ENCODE measurements around the gene ILF2.

- TF ChIP-seq CTCF (IDR thresholded peaks at IDR 0.05) (no peak), POLR2A (IDR thresholded peaks at IDR 0.05) (no peak)
Measured at GRCh38 chr1:153717330-153717729, 46.5 kb upstream of the ILF2 start.

All from breast epithelium (tissue), 3 donors.